ENCODE measurements around the gene ABRAXAS1. TPM values are rescaled to one million over a fixed set of nuclear protein-coding genes. Genes with fewer than 3 reads are reported as not detected.

ABRAXAS1 gene
- total and polyA plus RNA-seq, 2 of the 13 experiments (the other 11 are each of a cell fraction or from before 2014, with no cell fraction given) = 14.1 to 14.7 TPM

GRCh38 chr4:83455281-83456183 is 29.4 kb downstream of the ABRAXAS1 start, which contains the start of the genes HELQ and MRPS18C (continued):
- 0 out of 2 replicates have a peak, but pooled peaks have one; percentile 88 for TF ChIP-seq STAT6 (CRISPR knock-in tag; IDR thresholded peaks at IDR 0.05; ENCODE audit: borderline replicate concordance)
- peak; percentile 99 for TF ChIP-seq PHF20 (CRISPR knock-in tag; IDR thresholded peaks at IDR 0.05)
- peak; percentile 92 for TF ChIP-seq IKZF5 (CRISPR knock-in tag; IDR thresholded peaks at IDR 0.05)
- 0 out of 2 replicates have a peak, but pooled peaks have one; percentile 7 for TF ChIP-seq ZFP37 (CRISPR knock-in tag; IDR thresholded peaks at IDR 0.05; ENCODE audit: borderline replicate concordance)
- TF ChIP-seq NBN (conservative IDR thresholded peaks at IDR 0.05) = no peak
- TF ChIP-seq ZNF414 (CRISPR knock-in tag; IDR thresholded peaks at IDR 0.05) = peak; percentile 84; the same call in 1 of the 2 replicates
- TF ChIP-seq ZNF564 (CRISPR knock-in tag; IDR thresholded peaks at IDR 0.05) = no peak; the same call in 1 of the 2 replicates

Measured in HepG2 (cell line).